ENCODE data around the gene SNX6.
A peak's percentile ranks its signal among the peaks of the same experiment; 100 is the strongest.
"Not testable (repeated sequence)": the region's sequence is repeated elsewhere in the genome, so short reads cannot be mapped to it uniquely, and the experiment has no call there.

Gene SNX6

DNA sequence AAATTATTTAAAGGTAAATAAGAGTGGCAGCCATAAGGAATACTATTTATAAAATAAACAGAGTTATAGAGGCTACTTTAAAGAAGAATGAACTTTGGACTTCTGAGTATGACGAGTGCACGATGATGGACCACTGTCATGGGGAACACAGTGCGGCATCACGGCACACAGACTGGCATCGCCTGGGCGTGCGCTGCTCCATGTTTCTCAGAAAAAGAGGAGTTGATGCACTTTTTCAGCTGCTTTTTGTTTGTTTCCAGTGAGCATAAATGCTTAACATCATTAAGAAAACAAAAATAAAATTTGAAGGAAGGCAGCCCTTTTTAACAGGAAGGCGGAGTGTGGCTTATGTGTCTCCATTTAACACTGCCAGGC lies 67.2 kb downstream of the SNX6 start:
- DNase-seq (ENCODE audit: low spot score): no peak
- no peak for TF ChIP-seq CTCF (IDR thresholded peaks at IDR 0.05; ENCODE audit: extremely low read depth, missing control alignments)

DNA sequence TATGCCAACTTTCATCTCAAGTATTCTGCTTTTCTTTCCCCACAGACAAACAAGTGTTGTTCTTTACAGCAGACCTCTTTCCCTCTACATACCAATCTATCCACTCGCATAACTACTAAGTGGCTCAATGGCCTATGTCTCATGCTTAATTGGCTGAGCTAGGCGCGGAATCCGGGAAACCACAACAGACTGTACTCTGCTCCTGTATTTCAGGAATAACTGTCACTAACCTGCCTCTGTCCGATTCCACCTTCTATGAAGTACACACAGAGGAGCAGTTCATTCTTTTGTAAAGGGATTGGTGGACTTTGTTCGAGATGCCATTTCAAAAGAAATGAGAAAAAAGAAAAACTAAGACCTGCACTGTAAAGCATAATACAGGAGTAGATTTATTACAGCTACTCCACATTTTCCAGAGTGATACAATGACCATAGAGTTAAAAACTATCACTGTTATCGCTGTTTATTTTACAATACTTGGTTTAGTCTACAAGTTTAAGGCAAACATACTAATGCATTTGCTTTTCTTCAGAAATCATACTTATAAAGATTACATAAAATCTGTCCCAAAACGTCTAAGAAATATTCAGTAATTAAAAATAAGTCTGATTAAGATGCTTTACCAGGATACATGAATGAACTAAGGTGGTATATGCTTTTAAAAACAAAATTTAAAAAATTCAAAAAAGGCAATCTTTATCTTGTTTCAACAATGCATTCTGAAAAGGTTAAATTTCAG lies 67.7 kb downstream of the SNX6 start:
- not testable (repeated sequence) for DNase-seq (ENCODE audit: low spot score)

DNA sequence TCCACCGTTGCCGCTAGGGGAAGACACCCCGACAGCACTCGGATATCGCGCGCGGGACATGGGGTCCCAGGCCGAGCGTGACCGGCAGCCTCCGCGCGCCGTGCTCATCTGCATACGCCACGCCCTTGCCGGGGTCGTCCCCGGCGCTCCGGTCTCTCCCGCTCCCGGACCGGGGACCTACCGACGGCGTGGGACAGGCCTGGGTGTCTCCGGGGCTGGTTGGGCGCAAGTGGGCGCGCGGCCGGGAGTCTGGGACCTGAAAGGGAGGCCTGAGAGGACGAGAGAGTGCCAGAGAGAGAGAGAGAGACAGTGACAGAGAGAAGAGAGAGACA lies 73.5 kb downstream of the SNX6 start:
- not testable (repeated sequence) for DNase-seq (ENCODE audit: low spot score)

GRCh38 chr14:34555583-34556497 lies 74.1 kb downstream of the SNX6 start:
- DNase-seq (ENCODE audit: low spot score): not testable (repeated sequence)

DNA sequence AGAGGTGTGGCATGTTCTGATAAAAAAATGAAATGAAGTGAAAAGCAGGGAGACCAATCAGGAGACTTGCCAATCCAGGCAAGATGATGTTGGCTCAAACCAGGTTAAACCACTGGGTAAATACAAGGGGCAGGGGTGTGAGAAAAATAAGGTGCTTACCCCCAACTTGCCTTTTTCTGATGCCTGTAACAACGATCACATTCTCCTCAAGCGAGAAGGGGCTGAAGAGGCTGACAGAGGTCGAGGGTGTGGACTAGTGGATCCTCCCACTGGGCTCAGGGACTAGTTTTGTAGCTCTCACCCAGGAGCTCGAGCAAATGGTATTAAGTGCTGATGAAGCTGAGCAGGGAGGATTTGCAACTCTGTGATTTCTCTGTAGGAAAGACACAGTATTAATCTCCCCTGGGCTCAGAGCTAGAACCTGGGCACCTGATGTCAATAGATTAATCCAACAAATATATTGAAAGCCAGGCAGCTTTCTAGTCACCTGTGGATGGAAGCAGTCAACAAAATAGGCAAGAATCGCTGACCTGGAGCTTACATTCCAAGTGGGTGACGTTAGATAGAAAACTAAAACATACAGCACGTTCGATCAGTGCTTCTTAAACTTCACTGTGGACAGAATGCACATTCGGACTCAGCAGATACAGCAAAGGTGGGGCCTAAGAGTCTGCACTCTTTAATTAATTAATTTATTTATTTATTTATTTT lies 75.3 kb downstream of the SNX6 start:
- peak; percentile 25 for DNase-seq (ENCODE audit: low spot score)
- no peak for TF ChIP-seq CTCF (IDR thresholded peaks at IDR 0.05; ENCODE audit: extremely low read depth, missing control alignments)

DNA sequence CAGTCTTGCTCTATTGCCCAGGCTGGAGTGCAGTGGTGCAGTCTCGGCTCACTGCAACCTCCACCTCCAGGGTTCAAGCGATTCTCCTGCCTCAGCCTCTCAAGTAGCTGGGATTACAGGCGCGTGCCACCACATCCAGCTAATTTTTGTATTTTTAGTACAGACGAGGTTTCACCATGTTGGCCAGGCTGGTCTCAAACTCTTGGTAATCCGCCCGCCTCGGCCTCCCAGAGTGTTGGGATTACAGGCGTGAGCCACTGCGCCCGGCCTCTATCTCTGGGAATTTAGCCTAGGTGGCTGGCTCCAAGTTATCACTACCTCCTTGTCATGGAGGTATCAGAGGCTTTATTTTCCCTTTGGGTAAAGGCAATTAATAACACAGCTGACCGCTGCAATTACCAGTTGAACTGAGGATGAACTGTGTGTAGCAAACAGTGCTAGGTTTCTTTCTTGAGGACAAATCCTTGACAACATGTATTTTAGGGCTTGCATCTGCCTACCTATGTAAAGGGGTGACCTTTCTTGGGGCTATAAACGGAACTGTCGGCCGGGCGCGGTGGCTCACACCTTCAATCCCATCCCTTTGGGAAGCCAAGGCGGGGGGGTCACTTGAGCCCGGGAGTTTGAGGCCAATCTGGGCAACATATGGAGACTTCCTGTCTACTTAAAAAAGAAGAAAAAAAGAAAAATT lies 80.5 kb downstream of the SNX6 start:
- DNase-seq (ENCODE audit: low spot score): not testable (repeated sequence)

- no peak for DNase-seq (ENCODE audit: low spot score)
Observed at GRCh38 chr14:34548472-34548981, 81.4 kb downstream of the SNX6 start.

DNA sequence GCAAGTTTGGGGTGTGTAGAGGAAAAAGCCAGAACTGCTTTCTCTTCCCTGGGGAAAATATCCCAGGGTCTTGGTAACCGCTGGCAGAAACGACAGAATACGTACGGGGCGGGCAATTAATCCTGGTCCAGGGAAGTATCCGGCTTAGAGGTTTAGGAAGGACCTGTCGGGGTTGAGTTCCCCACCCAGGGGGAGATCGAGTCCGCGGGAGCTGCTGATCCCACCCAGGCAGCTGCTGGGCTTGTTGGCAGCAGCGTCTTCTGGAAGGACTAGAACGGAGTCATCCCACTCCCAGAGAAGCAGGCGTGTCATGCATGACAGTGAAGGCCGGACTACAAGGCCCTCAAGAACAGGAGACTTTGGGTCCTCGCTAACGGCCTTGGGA lies 82.8 kb downstream of the SNX6 start:
- not testable (repeated sequence) for DNase-seq (ENCODE audit: low spot score)

More at GRCh38 chr14:34548472-34548981, 81.4 kb downstream of the SNX6 start:
- TF ChIP-seq CTCF (IDR thresholded peaks at IDR 0.05; ENCODE audit: extremely low read depth, missing control alignments): no peak

DNA sequence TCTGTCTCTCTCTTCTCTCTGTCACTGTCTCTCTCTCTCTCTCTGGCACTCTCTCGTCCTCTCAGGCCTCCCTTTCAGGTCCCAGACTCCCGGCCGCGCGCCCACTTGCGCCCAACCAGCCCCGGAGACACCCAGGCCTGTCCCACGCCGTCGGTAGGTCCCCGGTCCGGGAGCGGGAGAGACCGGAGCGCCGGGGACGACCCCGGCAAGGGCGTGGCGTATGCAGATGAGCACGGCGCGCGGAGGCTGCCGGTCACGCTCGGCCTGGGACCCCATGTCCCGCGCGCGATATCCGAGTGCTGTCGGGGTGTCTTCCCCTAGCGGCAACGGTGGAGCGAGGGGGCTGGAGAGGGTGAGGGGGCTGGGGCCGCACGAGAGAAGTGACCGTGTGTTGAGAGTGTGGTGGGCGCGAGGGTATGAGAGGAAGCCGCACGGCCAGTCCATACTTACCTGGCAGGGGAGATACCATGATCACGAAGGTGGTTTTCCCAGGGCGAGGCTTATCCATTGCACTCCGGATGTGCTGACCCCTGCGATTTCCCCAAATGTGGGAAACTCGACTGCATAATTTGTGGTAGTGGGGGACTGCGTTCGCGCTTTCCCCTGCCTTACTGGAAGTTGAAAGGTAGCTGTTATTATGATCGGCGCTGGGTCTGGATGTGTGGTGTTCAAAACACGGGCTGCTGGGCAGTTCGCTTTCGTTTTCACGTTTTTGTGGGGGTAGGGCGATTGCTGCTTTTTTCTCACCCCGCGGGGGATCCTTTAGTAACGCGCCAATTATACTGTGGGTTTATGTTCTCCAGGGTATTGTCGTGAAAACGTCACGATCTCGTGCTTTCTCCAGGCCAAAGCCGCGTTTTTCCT lies 83.4 kb downstream of the SNX6 start:
- DNase-seq (ENCODE audit: low spot score): not testable (repeated sequence)

GRCh38 chr14:34540181-34541059 lies 89.5 kb downstream of the SNX6 start:
- not testable (repeated sequence) for DNase-seq (ENCODE audit: low spot score)
